Endothelial cell of umbilical vein (primary cell): ENCODE results near the gene FREM1. TPM values are rescaled to one million over a fixed set of nuclear protein-coding genes. Genes with fewer than 3 reads are reported as not detected.

Experiments
- BruUV-seq: library from RNA; stranded (reverse); fragments of 400-500 nt; replicated peaks from 2 replicates; lab custom pipeline; 2021; lab: Mats Ljungman, UMichigan
- CTCF ChIA-PET: fragments of 300-600, 350-600 bp; sonication (Branson Sonifier 250); formaldehyde crosslinking; loops from one replicate; lab custom pipeline; 2021; ENCODE audit warnings: antibody characterized with exemption, inconsistent platforms; lab: Charles Lee
- POLR2A ChIA-PET: fragments of 300-600, 350-600 bp; sonication (Branson Sonifier 250); formaldehyde crosslinking; loops from one replicate; lab custom pipeline; 2021; ENCODE audit warnings: antibody characterized with exemption, inconsistent platforms; lab: Charles Lee
- DNase-seq: peaks from one replicate; pipeline ENCODE4 v3.0.0-alpha.2; 2011; ENCODE audit warnings: low read depth, low spot score
- FAIRE-seq: peaks from 2 replicates; lab custom pipeline; 2011; peaks lifted over from hg19 to GRCh38; lab: Jason Lieb, UNC
- H2AFZ ChIP-seq: 2 replicates; pipeline ENCODE4 v1.6.0; 2012; ENCODE audit warnings: low read depth, low read length, control low read depth, inconsistent platforms
- H3K27ac ChIP-seq: 2 replicates; pipeline ENCODE4 v1.5.1; 2011; ENCODE audit warnings: low read depth, mild to moderate bottlenecking, control low read depth, low read length, moderate library complexity; ENCODE audit not compliant: insufficient read depth
- H3K27me3 ChIP-seq, 2 experiments: 2 replicates each; pipeline versions ENCODE4 v1.6.0 to v1.6.1; 2011; ENCODE audit warnings: low read length in 2 of 2, mixed read lengths in 1 of 2; ENCODE audit not compliant: control insufficient read depth in 2 of 2, insufficient read depth in 2 of 2
- H3K36me3 ChIP-seq, 2 experiments: 2 replicates in 1 of 2; 3 replicates in 1 of 2; pipeline ENCODE4 v1.5.1; 2011; ENCODE audit warnings: low read length in 2 of 2, mild to moderate bottlenecking in 1 of 2, moderate library complexity in 1 of 2; ENCODE audit not compliant: control insufficient read depth in 2 of 2, insufficient read depth in 2 of 2; ENCODE audit errors: extremely low read depth in 1 of 2
- H3K4me1 ChIP-seq: 3 replicates; pipeline ENCODE4 v1.5.1; 2011; ENCODE audit warnings: mild to moderate bottlenecking, low read length; ENCODE audit not compliant: control insufficient read depth, insufficient read depth; ENCODE audit errors: extremely low read depth
- H3K4me2 ChIP-seq: 2 replicates; pipeline ENCODE4 v1.6.1; 2011; ENCODE audit warnings: low read length, control low read depth, mixed read lengths; ENCODE audit not compliant: insufficient read depth
- H3K4me3 ChIP-seq, 3 experiments: fragments of 200-600 bp in 1 of 3; sonication (generic), shearing (Covaris generic) in 1 of 3; replicated peaks in 1 of 3; 2 replicates each; pipeline ENCODE4 v1.5.1; 2011 to 2016; ENCODE audit warnings: control low read depth in 3 of 3, low read length in 3 of 3, mild to moderate bottlenecking in 2 of 3, inconsistent platforms in 1 of 3, low read depth in 1 of 3, moderate library complexity in 1 of 3; ENCODE audit not compliant: insufficient read depth in 1 of 3
- H3K79me2 ChIP-seq: 2 replicates; pipeline ENCODE4 v1.6.0; 2012; ENCODE audit warnings: low read length, inconsistent platforms; ENCODE audit not compliant: control insufficient read depth, insufficient read depth
- H3K9ac ChIP-seq: replicated peaks from 2 replicates; pipeline ENCODE3; 2011; ENCODE audit warnings: low read length, control low read depth; ENCODE audit not compliant: insufficient read depth; ENCODE audit errors: extremely low read depth
- H3K9me1 ChIP-seq: replicated peaks from 3 replicates; pipeline ENCODE4 v1.6.0; 2011; ENCODE audit warnings: mild to moderate bottlenecking, low read length; ENCODE audit not compliant: control insufficient read depth, insufficient read depth; ENCODE audit errors: extremely low read depth
- H3K9me3 ChIP-seq: replicated peaks from 2 replicates; pipeline ENCODE4 v1.5.1; 2012; ENCODE audit warnings: low read length, inconsistent platforms; ENCODE audit not compliant: control insufficient read depth, insufficient read depth
- H4K20me1 ChIP-seq: replicated peaks from 2 replicates; pipeline ENCODE3; 2011; ENCODE audit warnings: mild to moderate bottlenecking, low read length; ENCODE audit not compliant: control insufficient read depth, insufficient read depth; ENCODE audit errors: extremely low read depth
- CTCF ChIP-seq, 2 donors: IDR thresholded peaks; 1 replicate in 1 of 2; 2 replicates in 1 of 2; pipeline ENCODE4 v1.5.1; 2011; ENCODE audit warnings: low read length in 2 of 2, mild to moderate bottlenecking in 2 of 2, moderate library complexity in 2 of 2, control low read depth in 1 of 2, inconsistent platforms in 1 of 2, low read depth in 1 of 2; ENCODE audit not compliant: insufficient read depth in 1 of 2; ENCODE audit errors: extremely low read depth in 1 of 2
- EZH2 ChIP-seq: IDR thresholded peaks from 2 replicates; pipeline ENCODE4 v1.6.1; 2012; ENCODE audit warnings: borderline replicate concordance, low read depth, mild to moderate bottlenecking, moderate library complexity, low read length, inconsistent platforms; ENCODE audit not compliant: severe bottlenecking
- FOS ChIP-seq: IDR thresholded peaks from 2 replicates; pipeline ENCODE4 v1.6.1; 2011; ENCODE audit warnings: mild to moderate bottlenecking, low read length, moderate library complexity, borderline replicate concordance; ENCODE audit not compliant: insufficient read depth
- GATA2 ChIP-seq: IDR thresholded peaks from 2 replicates; pipeline ENCODE4 v1.7.0; 2011; ENCODE audit warnings: low read depth, mild to moderate bottlenecking, moderate library complexity, mixed read lengths, low read length; ENCODE audit not compliant: insufficient read length, insufficient read depth
- JUN ChIP-seq: IDR thresholded peaks from 2 replicates; pipeline ENCODE4 v1.6.1; 2011; ENCODE audit warnings: borderline replicate concordance, low read depth; ENCODE audit not compliant: insufficient read length, insufficient read depth
- MYC ChIP-seq: IDR thresholded peaks from one replicate; pipeline ENCODE4 v1.6.1; 2011; ENCODE audit warnings: mild to moderate bottlenecking, low read depth, low read length
- POLR2A ChIP-seq: IDR thresholded peaks from 2 replicates; pipeline ENCODE4 v1.6.1; 2012; ENCODE audit warnings: low read depth, mild to moderate bottlenecking, control low read depth, low read length
- POLR2AphosphoS5 ChIP-seq: IDR thresholded peaks from 2 replicates; pipeline ENCODE4 v1.6.1; 2012; ENCODE audit warnings: low read depth, mild to moderate bottlenecking, control low read depth, low read length, moderate library complexity; ENCODE audit not compliant: insufficient read depth
- dilution Hi-C: fragments of 300-500 bp; cut with MboI; formaldehyde crosslinking; loops from one replicate; pipeline ENCODE4 v1.15.0; 2019; ENCODE audit warnings: low sequenced_read_pairs; ENCODE audit not compliant: extremely low pct_ligation_motif_present
- intact Hi-C: fragments of 100-400 bp; cut with micrococcal nuclease; formaldehyde crosslinking; loops from one replicate; pipeline ENCODE4 v1.10.0; 2022
- polyA plus RNA-seq, 4 experiments: library from polyadenylated mRNA; depleted of rRNA in 3 of 4; stranded (reverse) in 3 of 4; unstranded in 1 of 4; fragments of >200 nt; gene quantifications; 2 replicates each; pipeline versions ENCODE4 v1.2.1 to v1.2.3, GENCODE V29; 2011 to 2012; ENCODE audit warnings: missing spikeins in 1 of 4
- total RNA-seq: library from RNA; stranded (reverse); gene quantifications from 2 replicates; pipeline ENCODE4 v1.2.3, GENCODE V29; 2021
- TF ChIP-seq, protein P1 (sequence below): IDR thresholded peaks from 2 replicates; pipeline ENCODE4 v1.6.1; 2011; ENCODE audit not compliant: insufficient read depth, insufficient read length

FREM1 gene
- total and polyA plus RNA-seq, 2 donors (not counting 3 experiments of a cell fraction or from before 2014, with no cell fraction given), result 0.10 to 0.29 TPM

DNA sequence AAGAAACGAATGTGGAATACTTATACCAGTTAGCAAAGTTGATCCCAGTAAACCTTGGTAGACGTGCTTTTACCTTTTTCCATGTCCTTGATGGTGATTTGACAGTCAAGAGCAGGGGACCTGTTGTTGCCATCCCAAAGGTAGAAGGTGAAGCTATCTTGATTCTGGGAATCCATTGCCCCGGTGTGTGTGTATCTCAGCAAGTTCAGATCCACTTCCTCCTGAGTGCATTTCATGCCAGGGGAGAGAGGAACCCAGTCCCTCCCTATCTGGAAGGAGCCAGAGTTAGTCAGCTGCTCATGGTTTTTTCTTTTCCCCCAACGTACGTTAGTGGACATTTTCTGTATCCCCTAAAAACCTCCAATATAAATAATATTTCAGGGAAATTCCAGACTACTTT lies 121.4 kb downstream of the FREM1 start:
- H3K9me3 ChIP-seq, result no peaks in the 10 kb centered on the region
- H2AFZ ChIP-seq, result no peak overlapping the region
- H3K36me3 ChIP-seq, result no peaks in the 10 kb centered on the region
- H3K9me1 ChIP-seq, result no peaks in the 10 kb centered on the region
- intact Hi-C loops, result no loop called here
- no peaks in the 10 kb centered on the region for H3K4me1 ChIP-seq
- FAIRE-seq (no peak), DNase-seq (no peak)
- H3K4me3 ChIP-seq, result no peak overlapping the region
- no peak for TF ChIP-seq EZH2
- H3K27ac ChIP-seq, result no peak overlapping the region
- no peaks in the 10 kb centered on the region for H3K79me2 ChIP-seq
- ChIA-PET CTCF (no interaction called here), POLR2A (no interaction called here)
- BruUV-seq, result no TSS peak
- H3K4me2 ChIP-seq, result no peak overlapping the region
- no peaks in the 10 kb centered on the region for H4K20me1 ChIP-seq
- dilution Hi-C loops, result no loop called here
- no peak overlapping the region for H3K9ac ChIP-seq
- peaks cover 11 to 20% of the 10 kb centered on the region in 2 experiments for H3K27me3 ChIP-seq

DNA sequence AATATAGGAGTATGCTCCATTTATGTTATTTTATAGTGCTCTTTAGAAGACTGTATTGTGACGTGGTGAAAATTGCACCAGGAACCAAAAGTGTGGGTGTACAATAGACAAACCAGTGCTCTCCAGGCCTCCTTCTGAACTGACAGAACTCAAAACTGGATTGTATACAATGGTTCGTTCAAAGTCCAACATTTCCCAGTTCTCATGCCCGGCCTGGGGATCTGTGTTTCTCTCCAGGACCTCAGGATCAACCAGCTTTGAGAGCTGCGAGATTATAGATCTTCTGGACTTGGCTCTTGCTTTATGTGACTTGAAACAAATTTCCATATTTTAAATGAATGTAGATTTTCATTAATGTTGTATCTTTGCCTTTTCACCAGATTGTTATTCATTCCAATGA lies 126.9 kb downstream of the FREM1 start:
- no peaks in the 10 kb centered on the region for H3K9me3 ChIP-seq
- no peak overlapping the region for H3K4me2 ChIP-seq
- FAIRE-seq (no peak), DNase-seq (no peak)
- no TSS peak for BruUV-seq
- H3K27ac ChIP-seq, result no peak overlapping the region
- no peaks in the 10 kb centered on the region for H3K4me1 ChIP-seq
- H4K20me1 ChIP-seq, result no peaks in the 10 kb centered on the region
- intact Hi-C loops, result loop anchor here (5.0 kb wide), 1 partner anchor 354 kb away; no protein-coding TSS in a partner anchor
- no peak overlapping the region for H3K4me3 ChIP-seq
- TF ChIP-seq EZH2 (no peak), CTCF (IDR thresholded peaks at IDR 0.05; ENCODE audit: extremely low read depth in 1 of 2, insufficient read depth in 1 of 2, low read depth in 1 of 2, low read length in 2 of 2) (no peak), JUN (no peak), POLR2A (no peak), POLR2AphosphoS5 (no peak), FOS (no peak), GATA2 (no peak), MYC (no peak)
- TF ChIP-seq, protein P1, sequence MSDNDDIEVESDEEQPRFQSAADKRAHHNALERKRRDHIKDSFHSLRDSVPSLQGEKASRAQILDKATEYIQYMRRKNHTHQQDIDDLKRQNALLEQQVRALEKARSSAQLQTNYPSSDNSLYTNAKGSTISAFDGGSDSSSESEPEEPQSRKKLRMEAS, result no peak
- H3K9me1 ChIP-seq, result no peaks in the 10 kb centered on the region
- no peaks in the 10 kb centered on the region for H3K36me3 ChIP-seq
- H2AFZ ChIP-seq, result no peak overlapping the region
- peaks cover 11% of the 10 kb centered on the region in 2 experiments for H3K27me3 ChIP-seq
- ChIA-PET CTCF (no interaction called here), POLR2A (no interaction called here)
- no peaks in the 10 kb centered on the region for H3K79me2 ChIP-seq
- H3K9ac ChIP-seq, result no peak overlapping the region
- dilution Hi-C loops, result no loop called here
